H1 (cell line): ENCODE measurements around the gene SOX4. TPM values are rescaled to one million over a fixed set of nuclear protein-coding genes. Genes with fewer than 3 reads are reported as not detected.

Experiments used
- E2F6 ChIP-seq: IDR thresholded peaks from 2 replicates; pipeline ENCODE4 v1.6.1; 2012; ENCODE audit warnings: inconsistent platforms
- EZH2 ChIP-seq: fragments of 200-600 bp; sonication (generic); IDR thresholded peaks from 2 replicates; pipeline ENCODE4 v1.7.1; 2012; ENCODE audit warnings: low read depth, mild to moderate bottlenecking, moderate library complexity, low read length, inconsistent platforms; ENCODE audit not compliant: severe bottlenecking
- GTF2F1 ChIP-seq: IDR thresholded peaks from 2 replicates; pipeline ENCODE4 v1.6.1; 2012; ENCODE audit warnings: low read depth, low read length, improper control_type of control experiment, borderline replicate concordance
- SUZ12 ChIP-seq: fragments of 200-600 bp; sonication (generic); IDR thresholded peaks from 2 replicates; pipeline ENCODE4 v1.6.1; 2012; ENCODE audit warnings: mild to moderate bottlenecking, inconsistent platforms, low read length, moderate library complexity, mixed read lengths
- polyA plus RNA-seq, 7 experiments: library from polyadenylated mRNA; depleted of rRNA in 3 of 7; stranded (reverse) in 5 of 7; unstranded in 2 of 7; fragments of >200 nt in 5 of 7; fragments of 200-250 nt in 2 of 7; gene quantifications; 1 replicate in 5 of 7; 2 replicates in 1 of 7; 4 replicates in 1 of 7; pipeline versions ENCODE4 v1.2.1 to v1.2.3, GENCODE V29; 2011 to 2013; ENCODE audit warnings: missing spikeins in 2 of 7, mixed read lengths in 2 of 7
- total RNA-seq: library from RNA; stranded (reverse); fragmentation: NEBNext Ultra II Directional; extraction: Animal tissue kit (Norgen Biotek cat#: 25700); gene quantifications from 2 replicates; pipeline ENCODE4 v1.2.1, GENCODE V29; 2021

SOX4 gene
- total and polyA plus RNA-seq, 2 of the 8 experiments (the other 6 are each of a cell fraction or from before 2014, with no cell fraction given) = 14.1 to 169 TPM

GRCh38 chr6:21587961-21588480 is 5.5 kb upstream of the SOX4 start (continued):
- TF ChIP-seq EZH2 (peak; percentile 56), GTF2F1 (no peak), E2F6 (peak; percentile 48; the same call in 1 of the 2 replicates), SUZ12 (0 out of 2 replicates have a peak, but pooled peaks have one; percentile 6)
- TF ChIP-seq, all 59 proteins: peak for 9
